GM13976 (cell line): ENCODE measurements around the gene F12.

Source experiments
- DNase-seq: peaks from one replicate; pipeline ENCODE4 v3.0.0; 2012; ENCODE audit warnings: low spot score
- CTCF ChIP-seq: IDR thresholded peaks from 2 replicates; pipeline ENCODE4 v1.5.1; 2012; ENCODE audit warnings: borderline replicate concordance, mild to moderate bottlenecking; ENCODE audit not compliant: insufficient read depth; ENCODE audit errors: extremely low read depth, missing control alignments, control extremely low read depth
- in situ Hi-C: fragments of 300-500 bp; cut with MboI; formaldehyde crosslinking; loops from one replicate; pipeline ENCODE4 v1.12.0; 2022; ENCODE audit warnings: low sequenced_read_pairs, mixed read lengths, inconsistent platforms; ENCODE audit not compliant: unreplicated experiment

Gene F12

DNA sequence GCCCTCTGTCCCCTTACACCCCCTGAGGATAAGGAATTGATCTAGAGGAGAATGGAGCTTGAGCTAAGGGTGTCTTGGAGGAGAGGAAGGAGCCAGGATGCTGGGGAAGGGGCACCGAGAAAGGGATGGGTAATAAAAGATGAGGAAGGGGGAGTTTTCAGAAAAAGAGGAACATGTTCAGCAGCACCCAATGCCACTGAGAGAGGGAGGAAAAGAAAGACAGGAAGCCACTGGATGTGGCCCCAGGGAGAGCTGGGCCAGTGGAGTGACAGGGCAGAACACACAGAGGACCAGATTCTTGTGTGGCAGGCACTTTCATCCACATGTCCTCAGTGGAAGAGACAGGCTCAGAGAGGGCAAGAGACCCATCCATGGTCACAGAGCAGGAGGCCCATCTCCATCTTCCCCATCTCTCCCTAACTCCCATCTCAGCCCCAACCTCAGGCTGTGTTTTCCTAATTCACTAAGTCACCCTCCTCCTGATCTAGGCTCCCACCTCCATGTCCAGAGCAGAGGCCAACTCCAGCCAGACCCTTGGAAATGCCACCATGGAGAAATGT, 16.1 kb downstream of the F12 start:
- TF ChIP-seq CTCF, result no peak
- in situ Hi-C loops, result no loop called here
- DNase-seq, result no peak

DNA sequence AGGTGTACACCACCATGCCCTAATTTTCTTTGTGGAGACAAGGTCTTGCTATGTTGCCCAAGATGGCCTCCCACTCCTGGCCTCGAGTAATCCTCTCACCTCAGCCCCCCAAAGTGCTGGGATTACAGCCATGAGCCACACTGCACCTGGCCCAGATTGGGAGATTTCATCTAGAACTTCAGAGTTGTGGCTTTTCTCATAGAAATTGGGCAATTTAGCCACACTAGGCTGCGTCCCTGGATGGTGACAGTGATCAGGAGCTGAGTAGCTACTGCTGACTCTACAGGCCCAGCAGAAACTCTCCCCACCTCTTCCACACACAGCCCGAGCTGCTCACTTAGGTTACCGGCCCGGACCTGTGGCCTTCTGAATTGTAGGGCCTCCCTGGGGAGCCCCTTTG, 16.6 kb downstream of the F12 start:
- no peak for DNase-seq
- in situ Hi-C loops, result no loop called here
- no peak for TF ChIP-seq CTCF

GRCh38 chr5:177390363-177391300, 18.7 kb downstream of the F12 start:
- peak; percentile 74 for TF ChIP-seq CTCF
- peak; percentile 92 for DNase-seq
- in situ Hi-C loops, result no loop called here

DNA sequence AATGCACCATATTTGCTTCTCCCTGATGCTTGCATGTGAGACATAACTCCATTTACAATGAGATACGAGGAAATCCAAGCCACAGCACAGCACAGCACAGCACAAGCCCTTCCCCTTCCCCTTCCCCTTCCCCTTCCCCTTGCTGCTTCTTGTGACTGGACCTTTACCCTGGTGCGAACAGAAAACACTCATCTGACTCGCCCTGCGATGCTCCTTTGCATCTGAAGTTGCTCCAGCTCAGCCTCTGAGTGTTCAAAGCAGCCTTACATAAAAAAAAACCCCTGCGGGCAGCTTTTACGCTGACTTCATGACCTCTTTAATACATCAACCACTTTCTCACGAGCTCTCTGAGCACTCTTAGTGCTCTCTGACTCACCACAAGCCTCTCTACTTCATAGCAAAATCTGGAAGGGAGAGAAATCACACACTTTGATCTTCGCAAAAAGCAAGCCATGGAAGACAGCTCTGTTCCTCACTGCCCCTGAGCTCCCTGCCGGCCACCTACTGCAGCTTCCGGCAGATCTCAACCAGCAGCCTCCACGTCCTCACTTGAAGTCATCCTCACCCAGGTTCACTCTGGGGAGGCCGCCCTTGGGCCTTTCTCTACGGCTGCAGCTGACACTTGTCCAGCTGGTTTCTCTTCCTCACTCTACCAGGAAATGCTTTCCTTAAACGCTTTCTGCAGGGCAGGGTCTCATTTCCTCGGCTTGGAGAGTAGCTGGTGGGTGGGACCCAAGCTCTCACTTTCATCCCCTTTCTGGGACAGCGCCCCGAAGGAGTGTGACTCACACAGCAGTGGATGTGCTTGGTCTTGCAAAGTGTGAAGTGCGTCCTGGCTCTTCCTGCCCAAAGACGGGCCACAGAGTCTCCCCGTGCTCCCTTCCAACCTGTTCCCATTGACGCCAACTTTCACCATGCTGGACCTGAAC, 19.9 kb downstream of the F12 start:
- peak; percentile 71 for DNase-seq
- no peak for TF ChIP-seq CTCF

GRCh38 chr5:177388521-177389052, 20.8 kb downstream of the F12 start:
- TF ChIP-seq CTCF, result no peak
- no peak for DNase-seq
- in situ Hi-C loops, result no loop called here

More for the DNA sequence above, 19.9 kb downstream of the F12 start:
- in situ Hi-C loops, result no loop called here

GRCh38 chr5:177387405-177387804, 22.0 kb downstream of the F12 start:
- in situ Hi-C loops, result no loop called here
- no peak for DNase-seq
- no peak for TF ChIP-seq CTCF
